ENCODE results near the gene FCHSD1.

Gene FCHSD1

DNA sequence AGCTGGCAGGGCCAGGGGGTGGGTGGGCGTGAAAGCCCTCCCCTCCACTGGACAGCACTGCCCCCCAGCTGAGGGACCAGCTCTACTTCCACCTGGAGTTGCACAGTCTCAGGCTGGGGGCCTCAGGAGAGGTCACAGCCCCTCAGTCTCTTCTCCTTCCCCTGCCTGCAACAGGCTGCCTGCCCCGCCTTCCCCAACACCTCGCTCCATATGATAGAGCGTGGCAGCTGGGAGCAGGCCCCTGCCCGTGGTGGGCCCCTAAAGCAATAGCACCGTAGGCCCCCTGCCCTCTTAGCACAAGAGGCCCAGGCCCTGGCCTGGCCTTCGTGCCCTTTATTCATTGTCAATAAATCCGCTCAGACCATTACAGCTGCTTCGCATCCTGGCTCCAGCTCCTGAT, 10.5 kb downstream of the FCHSD1 start:
- DNase-seq = no peak

DNA sequence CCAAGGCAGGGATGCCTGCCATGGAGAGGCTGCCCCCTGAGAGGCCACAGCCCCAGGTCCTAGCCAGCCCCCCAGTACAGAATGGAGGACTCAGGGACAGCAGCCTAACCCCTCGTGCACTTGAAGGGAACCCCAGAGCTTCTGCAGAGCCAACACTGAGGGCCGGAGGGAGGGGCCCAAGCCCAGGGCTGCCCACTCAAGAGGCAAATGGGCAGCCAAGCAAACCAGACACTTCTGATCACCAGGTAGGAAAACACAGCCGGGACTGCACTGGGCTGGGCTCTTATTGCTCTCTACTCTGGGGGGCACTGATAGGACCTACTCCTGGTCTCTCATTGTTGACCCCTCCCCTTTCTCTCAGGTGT, 11.2 kb downstream of the FCHSD1 start:
- DNase-seq = no peak

DNA sequence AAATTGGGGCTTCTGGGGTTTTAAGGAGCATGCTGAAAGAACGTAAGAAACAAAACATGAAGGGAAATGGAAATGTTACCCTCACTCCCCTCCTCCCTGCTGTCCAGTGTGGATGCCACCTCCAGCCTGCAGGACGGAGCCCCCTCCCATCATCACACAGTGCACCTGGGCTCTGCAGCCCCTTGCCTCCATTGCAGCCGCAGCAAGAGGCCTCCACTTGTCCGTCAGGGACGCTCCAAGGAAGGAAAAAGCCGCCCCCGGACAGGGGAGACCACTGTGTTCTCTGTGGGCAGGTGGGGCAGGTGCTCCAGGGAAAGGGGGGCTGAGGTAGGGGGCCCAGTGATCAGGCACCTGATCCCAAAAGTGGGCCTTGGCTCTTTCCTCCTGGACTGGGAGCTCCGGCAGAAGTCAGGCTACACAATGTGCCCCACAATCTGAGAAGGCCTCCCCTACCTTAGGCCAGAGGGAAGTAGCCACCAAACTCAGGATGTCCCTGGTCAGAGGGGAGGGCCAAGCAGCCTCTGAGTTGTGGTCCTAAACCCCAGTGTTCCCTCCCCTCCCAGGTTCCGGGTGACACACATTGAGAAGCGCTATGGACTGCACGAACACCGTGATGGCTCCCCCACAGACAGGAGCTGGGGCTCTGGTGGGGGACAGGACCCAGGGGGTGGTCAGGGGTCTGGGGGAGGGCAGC, 11.7 kb downstream of the FCHSD1 start:
- DNase-seq = no peak

DNA sequence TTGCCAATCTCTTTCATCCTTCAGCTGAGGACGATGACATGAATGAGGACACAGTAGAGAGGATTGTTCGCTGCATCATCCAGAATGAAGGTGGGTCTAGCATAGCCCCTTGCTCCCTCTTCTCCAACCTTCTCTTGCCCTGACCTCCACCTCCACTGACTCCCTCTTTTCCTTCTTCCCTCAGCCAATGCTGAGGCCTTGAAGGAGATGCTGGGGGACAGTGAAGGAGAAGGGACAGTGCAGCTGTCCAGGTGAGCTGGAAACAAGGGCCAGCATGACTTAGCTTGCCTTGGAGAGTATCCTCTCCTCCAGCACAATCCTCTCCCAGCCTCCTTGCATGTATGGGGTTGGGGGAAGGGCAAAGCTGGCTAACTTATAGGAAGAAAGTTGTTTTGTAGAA, 12.4 kb downstream of the FCHSD1 start:
- no peak for DNase-seq

DNA sequence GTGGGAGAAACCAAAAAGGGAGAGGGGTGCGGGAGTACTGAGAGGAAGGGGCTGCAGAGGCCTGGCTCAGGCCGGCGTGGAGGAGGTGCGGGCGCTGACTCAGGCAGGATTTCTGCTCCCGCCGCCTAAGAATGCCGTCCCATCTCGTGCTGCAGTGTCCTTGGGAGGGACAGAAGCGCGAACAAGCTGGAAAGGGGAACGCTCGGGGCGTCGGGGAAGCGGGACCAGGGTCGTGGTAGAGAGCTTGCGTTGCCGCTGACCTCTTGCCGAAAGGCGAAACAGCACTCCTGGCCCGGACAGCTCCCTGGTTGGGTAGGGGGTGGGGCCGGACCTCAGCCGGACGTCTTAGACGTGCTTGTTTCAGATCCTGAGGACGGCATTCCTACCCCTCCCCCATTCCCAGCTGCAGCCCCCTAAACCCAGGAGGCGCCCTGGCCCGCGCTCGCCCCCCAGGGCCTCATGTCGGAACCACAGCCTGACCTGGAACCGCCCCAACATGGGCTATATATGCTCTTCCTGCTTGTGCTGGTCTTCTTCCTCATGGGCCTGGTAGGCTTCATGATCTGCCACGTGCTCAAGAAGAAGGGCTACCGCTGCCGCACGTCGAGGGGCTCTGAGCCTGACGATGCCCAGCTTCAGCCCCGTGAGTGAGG, 13.3 kb downstream of the FCHSD1 start:
- peak; percentile 66 to 73 for DNase-seq

DNA sequence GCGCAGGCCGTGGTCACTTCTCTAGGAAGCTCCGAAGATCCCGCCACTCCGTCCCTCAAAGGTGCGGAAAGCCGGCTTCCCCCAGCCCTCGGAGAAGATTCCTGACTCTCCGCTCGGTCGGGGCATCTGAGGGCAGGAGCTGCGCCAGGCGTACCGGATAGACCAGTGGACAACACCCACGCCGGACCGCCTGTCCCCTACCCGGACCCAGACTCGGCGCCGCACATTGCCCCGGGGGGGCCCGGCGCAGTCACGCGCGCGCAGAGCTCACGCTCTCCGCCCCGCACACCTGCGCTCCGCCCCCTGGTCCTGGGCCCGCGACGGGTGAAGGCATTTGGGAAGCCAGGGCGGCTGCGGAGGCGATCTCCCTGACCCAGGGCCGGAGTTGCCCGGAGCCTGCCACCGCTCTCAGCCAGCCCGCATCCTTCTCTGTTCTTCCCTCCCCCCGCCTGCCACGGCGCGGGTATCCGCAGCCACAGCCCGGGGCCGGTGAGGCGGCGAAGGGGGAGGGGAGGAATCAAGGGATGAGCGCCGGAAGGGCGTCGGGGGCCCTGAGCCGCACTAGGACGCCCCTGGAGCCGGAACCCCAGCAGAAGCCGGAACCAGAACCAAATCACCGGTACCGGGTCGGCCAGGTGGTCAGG, 14.0 kb downstream of the FCHSD1 start:
- peak; percentile 24 to 53 for DNase-seq

DNA sequence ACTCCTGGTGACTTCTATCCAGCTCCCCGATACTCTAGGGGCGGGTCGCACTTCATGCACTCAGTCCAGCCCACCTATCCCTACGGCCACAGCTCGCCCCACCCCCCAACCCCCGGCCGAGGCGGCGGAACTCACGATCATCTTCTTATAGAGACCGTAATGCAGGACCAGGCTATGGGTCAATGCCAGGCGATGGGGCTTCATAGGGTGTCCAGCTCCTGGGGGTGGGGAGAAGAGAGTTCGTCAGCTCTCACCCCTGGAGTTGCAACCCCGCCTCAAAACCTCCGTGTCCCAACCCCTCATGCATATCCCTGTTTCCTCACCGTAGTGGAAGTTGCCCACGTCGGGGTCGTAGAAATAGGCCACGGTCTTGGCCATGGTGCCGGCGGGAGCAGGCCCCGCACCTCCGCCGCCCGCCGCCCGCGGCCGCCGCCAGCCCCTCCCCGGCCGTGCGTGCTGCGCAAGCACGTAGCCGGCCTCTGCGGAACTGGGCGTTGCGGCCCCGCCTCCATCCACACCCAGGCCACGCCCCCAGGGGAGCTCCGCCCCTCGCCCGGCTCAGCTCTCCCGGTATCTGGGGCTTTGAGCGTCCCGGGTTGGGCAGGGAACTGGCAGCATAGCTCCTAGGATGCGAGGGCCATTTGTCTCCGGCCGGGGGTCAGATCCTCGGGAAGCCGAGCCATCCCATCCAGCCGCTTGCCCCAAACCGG, 14.7 kb downstream of the FCHSD1 start, which contains the start of the genes HDAC3 and RELL2:
HDAC3 (minus strand) TSS at position 437 of the 710 bp plus-strand sequence; CDS start at position 378, 59 bp downstream.
RELL2 (plus strand) TSS at position 585 of the 710 bp plus-strand sequence. CDS start 1,229 bp downstream, outside the sequence.
- DNase-seq = peak; percentile 91 to 93

DNA sequence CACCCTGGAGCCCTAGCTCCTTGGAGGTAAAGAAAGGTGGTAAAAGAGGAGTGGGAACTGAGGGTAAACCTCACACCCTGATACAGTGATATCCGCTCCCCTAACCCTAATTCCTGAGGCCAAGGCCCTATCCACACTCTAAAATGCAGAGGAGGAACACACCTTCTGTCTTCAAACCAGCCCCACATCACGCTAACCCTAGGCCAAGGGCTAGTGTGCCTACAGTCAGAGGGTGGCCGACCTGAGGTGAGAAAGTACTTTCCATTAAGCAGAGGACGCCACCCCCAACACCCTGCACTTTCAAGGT, 15.2 kb downstream of the FCHSD1 start:
- DNase-seq = no peak

DNA sequence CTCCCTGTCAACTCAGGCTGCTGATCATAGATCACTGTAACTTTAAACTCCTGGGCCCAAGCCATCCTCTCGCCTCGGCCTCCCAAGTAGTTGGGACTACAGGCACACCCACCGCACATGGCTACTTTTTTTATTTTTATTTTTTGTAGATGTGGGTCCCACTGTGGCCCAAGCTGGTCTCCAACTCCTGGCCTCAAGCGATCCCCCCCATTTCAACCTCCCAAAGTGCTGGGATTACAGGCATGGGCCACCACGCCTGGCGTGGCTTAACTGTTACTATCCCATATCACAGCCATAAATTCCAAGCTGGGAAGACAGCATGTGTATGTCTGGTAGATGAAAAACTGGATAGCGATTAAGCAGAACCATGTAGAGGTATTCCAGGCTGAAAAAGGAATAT, 15.6 kb downstream of the FCHSD1 start:
- no peak for DNase-seq

DNA sequence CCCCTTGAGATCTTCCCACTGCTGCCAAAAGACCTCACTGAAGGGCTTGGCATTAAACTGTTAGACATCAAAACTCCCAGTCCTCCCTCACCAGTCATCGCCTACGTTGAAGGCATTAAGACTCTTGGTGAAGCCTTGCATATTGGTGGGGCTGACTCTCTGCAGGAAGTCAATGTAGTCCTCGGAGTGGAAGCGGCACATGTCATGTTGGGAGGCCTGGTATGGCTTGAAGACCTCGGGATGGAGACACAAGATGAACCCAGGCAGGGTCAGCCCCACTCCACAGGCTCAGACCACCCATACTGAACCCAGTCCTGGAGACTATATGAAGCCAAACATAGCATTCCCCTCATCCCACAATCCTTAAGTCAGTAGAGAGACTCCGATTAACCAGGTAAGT, 16.5 kb downstream of the FCHSD1 start:
- DNase-seq = no peak

DNA sequence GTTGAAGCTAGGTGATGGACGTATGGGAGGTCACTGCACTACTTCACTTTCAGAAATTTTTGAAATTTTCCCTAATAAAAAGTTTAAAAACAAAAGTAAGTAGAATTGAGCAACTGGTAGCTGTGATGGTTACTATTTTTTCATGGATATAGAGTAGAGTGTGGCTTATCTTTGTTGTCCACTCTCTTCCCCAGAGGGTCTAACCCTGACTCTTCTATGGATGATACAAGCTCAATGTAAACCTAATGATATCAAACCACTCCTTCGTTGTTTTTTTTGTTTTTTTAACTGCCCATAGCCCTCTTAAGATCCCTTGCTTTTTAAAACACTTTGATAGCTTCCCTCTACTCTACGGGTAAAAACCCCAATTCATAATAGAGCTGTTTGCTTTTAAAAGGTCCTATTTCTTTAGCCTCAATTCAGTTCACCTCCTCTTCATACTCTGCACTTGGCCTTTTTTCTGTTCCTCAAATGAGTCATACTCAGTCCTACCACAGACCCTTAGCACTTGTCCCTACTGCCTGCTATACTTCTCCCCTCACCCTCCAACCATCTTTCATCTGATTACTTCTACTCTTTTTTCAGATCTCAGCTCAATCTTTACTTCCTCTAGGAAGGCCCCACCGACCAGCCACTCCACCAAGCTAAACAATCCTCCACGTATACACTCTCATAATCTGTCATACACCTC, 17.2 kb downstream of the FCHSD1 start:
- no peak for DNase-seq

DNA sequence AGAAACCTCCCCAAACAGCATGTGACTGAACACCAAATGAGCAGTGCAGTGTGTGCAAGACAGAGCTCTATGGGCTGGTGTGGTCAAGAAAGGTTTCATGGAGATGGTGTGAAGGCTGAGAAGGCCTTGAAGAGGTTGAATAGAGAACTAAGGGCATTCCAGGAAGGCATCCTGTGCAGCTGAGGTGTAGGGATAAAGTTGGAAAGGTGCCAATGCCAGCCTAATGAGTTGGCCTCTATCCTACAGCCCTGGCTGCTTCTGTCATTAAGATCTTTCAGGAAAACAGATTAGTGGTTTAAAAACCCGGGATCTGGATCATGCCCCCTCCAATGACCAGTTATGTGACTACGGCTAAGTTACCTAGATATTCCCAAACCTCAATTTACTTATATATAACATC, 18.6 kb downstream of the FCHSD1 start:
- no peak for DNase-seq

DNA sequence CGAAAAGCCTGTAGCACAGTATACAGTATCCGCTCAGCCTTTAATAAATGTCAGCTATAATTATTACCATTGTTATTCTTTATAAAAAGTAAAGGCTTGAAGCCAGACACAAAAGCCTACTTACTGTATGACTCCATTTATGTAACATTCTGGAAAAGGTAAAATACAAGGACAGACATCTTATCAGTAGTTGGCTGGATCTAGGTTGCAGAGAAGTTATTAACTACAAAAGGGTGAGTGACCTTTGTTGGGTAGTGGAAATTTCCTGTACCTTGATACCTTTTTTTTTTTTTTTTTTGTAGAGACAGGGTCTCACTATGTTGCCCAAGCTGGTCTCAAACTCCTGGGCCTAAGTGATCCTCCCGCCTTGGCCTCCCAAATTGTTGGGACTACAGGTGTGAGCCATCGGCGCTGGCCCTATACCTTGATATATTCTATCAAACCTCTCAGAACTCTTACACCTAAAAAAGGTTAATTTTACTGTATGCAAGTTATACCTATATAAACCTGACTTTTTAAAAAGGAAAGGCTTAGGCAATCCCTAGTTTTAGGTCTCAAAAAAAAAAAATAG, 20.6 kb downstream of the FCHSD1 start:
- no peak for DNase-seq

DNA sequence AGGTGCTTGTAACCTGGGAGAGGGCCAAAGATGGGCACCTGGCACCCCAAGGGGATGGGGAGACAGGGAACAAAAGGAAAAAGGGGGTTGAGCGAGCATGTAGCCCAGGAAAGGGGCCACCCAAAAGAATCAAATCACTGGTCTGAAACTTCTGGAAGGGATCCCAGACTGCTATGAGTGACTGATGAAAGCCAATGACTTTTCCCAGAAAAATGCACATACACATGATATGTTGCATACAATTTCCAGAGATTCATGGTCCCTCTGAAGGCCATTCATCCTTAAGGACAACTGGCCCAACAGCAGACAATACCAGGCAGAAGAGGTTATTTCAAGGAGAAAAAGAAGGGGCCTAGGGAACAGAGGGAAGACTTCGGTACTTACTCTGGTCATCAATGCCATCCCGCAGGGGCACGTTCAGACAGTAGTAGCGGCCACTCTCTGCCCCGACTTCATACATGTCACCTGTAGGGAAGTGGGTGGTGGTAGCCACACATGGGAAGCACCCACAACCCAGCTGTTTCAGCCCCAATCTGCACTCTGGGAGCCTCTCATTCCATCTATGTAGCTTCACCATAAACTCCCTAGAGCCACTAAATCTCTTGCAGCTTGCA, 22.9 kb downstream of the FCHSD1 start:
- DNase-seq = no peak

DNA sequence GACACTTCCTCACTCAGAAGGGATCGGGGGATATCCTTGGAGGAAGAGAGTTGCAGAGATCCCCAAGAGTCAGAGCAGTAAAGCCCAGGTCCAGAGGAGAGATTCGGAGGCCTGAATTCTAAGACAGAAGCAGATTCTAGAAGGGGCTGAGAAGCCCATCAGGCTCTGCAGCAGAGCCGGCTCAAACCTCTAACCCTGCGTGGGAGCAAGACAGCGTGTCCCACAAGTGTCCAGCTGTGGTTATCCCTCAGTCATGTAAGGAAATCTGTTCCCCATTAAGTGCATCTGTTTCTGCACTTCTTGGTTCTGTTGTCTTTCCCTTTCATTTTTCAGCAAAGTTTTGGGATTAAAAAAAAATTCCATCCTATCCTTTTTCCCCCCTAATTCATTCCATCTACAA, 27.6 kb downstream of the FCHSD1 start:
- DNase-seq = no peak

DNA sequence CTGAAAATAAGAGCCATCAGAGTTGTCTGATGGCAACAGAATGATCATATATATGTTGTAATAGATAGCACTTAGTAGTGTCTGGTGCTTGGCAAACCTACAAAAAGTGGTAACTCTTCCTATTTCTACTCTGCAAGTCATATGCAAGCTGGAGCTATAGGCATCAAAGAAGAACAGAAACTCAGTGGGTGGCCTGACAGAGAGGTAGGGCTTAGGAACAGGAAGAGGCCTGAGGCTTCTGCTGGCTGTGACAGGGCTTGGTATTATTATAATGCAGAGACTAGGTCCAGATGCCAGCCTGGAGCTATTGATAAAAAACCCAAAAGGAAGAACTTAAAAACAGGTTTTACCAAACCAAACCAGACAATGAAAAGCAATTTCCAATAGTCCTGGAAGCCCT, 28.0 kb downstream of the FCHSD1 start:
- peak in 1 of 2 donors; percentile 49 for DNase-seq

DNA sequence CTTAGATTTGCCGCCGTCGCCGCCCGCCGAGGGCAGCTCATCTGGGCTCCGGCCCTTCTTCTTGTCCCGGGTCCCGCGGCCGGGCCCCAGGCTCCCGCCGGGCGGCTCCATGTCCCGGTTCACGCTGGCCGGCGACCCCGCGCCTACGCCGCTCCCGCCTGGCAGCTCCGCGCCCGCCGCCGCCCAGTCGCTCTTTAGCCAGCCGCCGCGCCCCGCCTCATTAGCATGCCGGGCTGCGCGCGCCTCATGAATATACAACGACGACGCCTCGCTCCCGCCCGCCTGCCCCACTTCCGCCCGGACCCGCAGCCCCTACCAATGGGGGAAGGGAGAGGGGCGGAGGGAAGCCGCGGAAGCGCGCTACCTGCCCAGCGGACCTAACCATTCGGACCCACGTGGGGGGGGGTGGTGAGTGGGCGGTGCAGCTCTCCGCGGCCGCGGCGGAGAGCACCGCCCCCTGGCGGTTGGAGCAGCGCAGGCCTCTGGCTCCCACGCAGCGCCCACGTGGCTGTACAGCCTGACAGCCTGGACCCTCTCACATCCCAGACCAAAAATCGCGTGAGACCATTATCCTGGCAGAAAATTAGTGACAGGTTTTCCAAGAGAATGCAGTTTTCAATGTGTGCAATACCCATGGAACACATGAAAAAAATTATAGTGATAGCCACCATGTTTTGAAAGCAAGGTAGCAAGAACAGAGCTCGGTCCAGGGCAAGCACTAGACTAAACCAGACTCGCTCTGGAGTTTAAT, 32.2 kb downstream of the FCHSD1 start, which contains the start of gene DIAPH1:
DIAPH1 (minus strand) TSS at position 197 of the 751 bp plus-strand sequence; CDS start at position 111, 86 bp downstream.
- DNase-seq = peak; percentile 98

DNA sequence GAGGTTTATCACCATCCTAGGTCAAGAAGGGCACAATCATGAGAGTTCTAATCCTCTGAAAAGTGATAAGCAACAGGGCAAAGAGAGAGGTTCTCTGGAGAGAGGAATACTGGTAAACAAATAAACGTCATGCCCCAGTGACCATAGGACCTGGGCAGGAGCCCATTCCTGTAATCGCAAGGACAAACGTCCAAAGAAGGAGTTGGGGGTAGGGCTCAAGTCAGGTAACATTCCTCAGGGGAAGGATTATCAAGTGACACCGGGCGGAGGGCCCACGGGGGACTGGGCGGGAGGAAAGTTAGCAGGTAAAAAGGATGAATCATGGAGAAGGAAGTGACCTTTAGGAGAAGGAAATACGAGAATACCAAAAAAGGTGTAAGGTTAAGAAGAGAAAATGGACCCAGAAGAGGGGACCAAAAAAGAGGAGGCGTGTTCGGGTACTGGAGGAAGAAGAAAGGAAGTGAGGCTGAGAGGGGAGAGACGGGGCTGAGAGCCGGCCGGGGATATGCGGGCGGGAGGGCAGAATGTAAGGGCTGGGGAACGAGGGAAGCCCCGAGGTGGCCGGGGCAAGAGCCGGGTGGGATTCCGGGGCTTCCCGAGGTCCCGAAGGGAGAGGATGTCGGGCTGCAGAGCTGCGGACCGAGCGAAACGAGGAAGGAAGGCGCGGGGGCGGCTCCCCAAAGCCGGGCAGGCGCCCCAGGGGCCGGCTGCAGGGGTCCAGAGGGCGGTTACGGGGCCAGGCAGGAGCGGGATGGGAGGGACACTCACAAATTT, 33.0 kb downstream of the FCHSD1 start:
- peak; percentile 42 to 66 for DNase-seq

DNA sequence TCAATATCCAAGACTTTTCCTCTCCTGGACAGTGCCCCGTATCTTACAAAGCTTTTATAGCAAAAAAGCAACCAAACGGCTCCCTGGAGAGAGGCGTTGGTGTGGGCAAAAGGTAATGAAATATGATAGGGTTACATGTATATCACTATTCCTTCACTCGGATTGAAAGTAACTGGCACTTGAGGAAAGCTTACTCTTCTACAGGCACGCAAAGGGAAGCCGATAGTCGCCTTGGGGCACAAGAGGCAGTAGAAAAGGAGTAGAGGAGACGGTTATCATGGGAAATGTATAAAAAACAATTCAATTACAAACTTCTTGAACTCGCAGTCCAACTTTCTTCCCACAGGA, 33.6 kb downstream of the FCHSD1 start:
- no peak for DNase-seq

DNA sequence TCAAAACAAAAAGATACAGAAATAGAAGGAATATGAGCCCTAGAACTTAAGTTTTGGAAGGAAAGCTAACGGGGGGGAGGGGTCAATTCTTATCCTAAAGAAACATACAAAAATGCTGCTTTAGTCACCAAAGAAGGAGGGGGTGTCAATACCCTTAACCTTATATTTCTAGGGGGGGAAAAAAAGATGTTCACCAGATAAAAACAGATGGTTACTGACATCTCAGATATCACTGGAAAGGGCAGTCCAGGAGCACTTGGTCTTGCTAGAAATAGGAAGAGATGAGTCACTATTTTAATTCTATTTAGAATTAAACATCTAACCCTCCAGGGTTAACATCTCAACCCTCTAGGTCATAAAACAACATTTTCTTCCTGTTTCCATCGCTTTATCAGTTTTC, 34.1 kb downstream of the FCHSD1 start:
- no peak for DNase-seq
